Endothelial cell of umbilical vein (primary cell): Measurements from ENCODE around the gene MLIP. TPM values are rescaled to one million over a fixed set of nuclear protein-coding genes. Genes with fewer than 3 reads are reported as not detected.

Experiments used
- BruUV-seq: library from RNA; stranded (reverse); fragments of 400-500 nt; replicated peaks from 2 replicates; lab custom pipeline; 2021; lab: Mats Ljungman, UMichigan
- CTCF ChIA-PET: fragments of 300-600, 350-600 bp; sonication (Branson Sonifier 250); formaldehyde crosslinking; loops from one replicate; lab custom pipeline; 2021; ENCODE audit warnings: antibody characterized with exemption, inconsistent platforms; lab: Charles Lee
- POLR2A ChIA-PET: fragments of 300-600, 350-600 bp; sonication (Branson Sonifier 250); formaldehyde crosslinking; loops from one replicate; lab custom pipeline; 2021; ENCODE audit warnings: antibody characterized with exemption, inconsistent platforms; lab: Charles Lee
- DNase-seq: peaks from one replicate; pipeline ENCODE4 v3.0.0-alpha.2; 2011; ENCODE audit warnings: low read depth, low spot score
- FAIRE-seq: peaks from 2 replicates; lab custom pipeline; 2011; peaks lifted over from hg19 to GRCh38; lab: Jason Lieb, UNC
- H2AFZ ChIP-seq: 2 replicates; pipeline ENCODE4 v1.6.0; 2012; ENCODE audit warnings: low read depth, low read length, control low read depth, inconsistent platforms
- H3K27ac ChIP-seq: 2 replicates; pipeline ENCODE4 v1.5.1; 2011; ENCODE audit warnings: low read depth, mild to moderate bottlenecking, control low read depth, low read length, moderate library complexity; ENCODE audit not compliant: insufficient read depth
- H3K27me3 ChIP-seq, 2 experiments: 2 replicates each; pipeline versions ENCODE4 v1.6.0 to v1.6.1; 2011; ENCODE audit warnings: low read length in 2 of 2, mixed read lengths in 1 of 2; ENCODE audit not compliant: control insufficient read depth in 2 of 2, insufficient read depth in 2 of 2
- H3K36me3 ChIP-seq, 2 experiments: 2 replicates in 1 of 2; 3 replicates in 1 of 2; pipeline ENCODE4 v1.5.1; 2011; ENCODE audit warnings: low read length in 2 of 2, mild to moderate bottlenecking in 1 of 2, moderate library complexity in 1 of 2; ENCODE audit not compliant: control insufficient read depth in 2 of 2, insufficient read depth in 2 of 2; ENCODE audit errors: extremely low read depth in 1 of 2
- H3K4me1 ChIP-seq: 3 replicates; pipeline ENCODE4 v1.5.1; 2011; ENCODE audit warnings: mild to moderate bottlenecking, low read length; ENCODE audit not compliant: control insufficient read depth, insufficient read depth; ENCODE audit errors: extremely low read depth
- H3K4me2 ChIP-seq: 2 replicates; pipeline ENCODE4 v1.6.1; 2011; ENCODE audit warnings: low read length, control low read depth, mixed read lengths; ENCODE audit not compliant: insufficient read depth
- H3K4me3 ChIP-seq, 3 experiments: fragments of 200-600 bp in 1 of 3; sonication (generic), shearing (Covaris generic) in 1 of 3; replicated peaks in 1 of 3; 2 replicates each; pipeline ENCODE4 v1.5.1; 2011 to 2016; ENCODE audit warnings: control low read depth in 3 of 3, low read length in 3 of 3, mild to moderate bottlenecking in 2 of 3, inconsistent platforms in 1 of 3, low read depth in 1 of 3, moderate library complexity in 1 of 3; ENCODE audit not compliant: insufficient read depth in 1 of 3
- H3K79me2 ChIP-seq: 2 replicates; pipeline ENCODE4 v1.6.0; 2012; ENCODE audit warnings: low read length, inconsistent platforms; ENCODE audit not compliant: control insufficient read depth, insufficient read depth
- H3K9ac ChIP-seq: replicated peaks from 2 replicates; pipeline ENCODE3; 2011; ENCODE audit warnings: low read length, control low read depth; ENCODE audit not compliant: insufficient read depth; ENCODE audit errors: extremely low read depth
- H3K9me1 ChIP-seq: replicated peaks from 3 replicates; pipeline ENCODE4 v1.6.0; 2011; ENCODE audit warnings: mild to moderate bottlenecking, low read length; ENCODE audit not compliant: control insufficient read depth, insufficient read depth; ENCODE audit errors: extremely low read depth
- H3K9me3 ChIP-seq: replicated peaks from 2 replicates; pipeline ENCODE4 v1.5.1; 2012; ENCODE audit warnings: low read length, inconsistent platforms; ENCODE audit not compliant: control insufficient read depth, insufficient read depth
- H4K20me1 ChIP-seq: replicated peaks from 2 replicates; pipeline ENCODE3; 2011; ENCODE audit warnings: mild to moderate bottlenecking, low read length; ENCODE audit not compliant: control insufficient read depth, insufficient read depth; ENCODE audit errors: extremely low read depth
- CTCF ChIP-seq, 2 donors: IDR thresholded peaks; 1 replicate in 1 of 2; 2 replicates in 1 of 2; pipeline ENCODE4 v1.5.1; 2011; ENCODE audit warnings: low read length in 2 of 2, mild to moderate bottlenecking in 2 of 2, moderate library complexity in 2 of 2, control low read depth in 1 of 2, inconsistent platforms in 1 of 2, low read depth in 1 of 2; ENCODE audit not compliant: insufficient read depth in 1 of 2; ENCODE audit errors: extremely low read depth in 1 of 2
- EZH2 ChIP-seq: IDR thresholded peaks from 2 replicates; pipeline ENCODE4 v1.6.1; 2012; ENCODE audit warnings: borderline replicate concordance, low read depth, mild to moderate bottlenecking, moderate library complexity, low read length, inconsistent platforms; ENCODE audit not compliant: severe bottlenecking
- FOS ChIP-seq: IDR thresholded peaks from 2 replicates; pipeline ENCODE4 v1.6.1; 2011; ENCODE audit warnings: mild to moderate bottlenecking, low read length, moderate library complexity, borderline replicate concordance; ENCODE audit not compliant: insufficient read depth
- GATA2 ChIP-seq: IDR thresholded peaks from 2 replicates; pipeline ENCODE4 v1.7.0; 2011; ENCODE audit warnings: low read depth, mild to moderate bottlenecking, moderate library complexity, mixed read lengths, low read length; ENCODE audit not compliant: insufficient read length, insufficient read depth
- JUN ChIP-seq: IDR thresholded peaks from 2 replicates; pipeline ENCODE4 v1.6.1; 2011; ENCODE audit warnings: borderline replicate concordance, low read depth; ENCODE audit not compliant: insufficient read length, insufficient read depth
- MAX ChIP-seq: IDR thresholded peaks from 2 replicates; pipeline ENCODE4 v1.6.1; 2011; ENCODE audit not compliant: insufficient read depth, insufficient read length
- MYC ChIP-seq: IDR thresholded peaks from one replicate; pipeline ENCODE4 v1.6.1; 2011; ENCODE audit warnings: mild to moderate bottlenecking, low read depth, low read length
- POLR2A ChIP-seq: IDR thresholded peaks from 2 replicates; pipeline ENCODE4 v1.6.1; 2012; ENCODE audit warnings: low read depth, mild to moderate bottlenecking, control low read depth, low read length
- POLR2AphosphoS5 ChIP-seq: IDR thresholded peaks from 2 replicates; pipeline ENCODE4 v1.6.1; 2012; ENCODE audit warnings: low read depth, mild to moderate bottlenecking, control low read depth, low read length, moderate library complexity; ENCODE audit not compliant: insufficient read depth
- dilution Hi-C: fragments of 300-500 bp; cut with MboI; formaldehyde crosslinking; loops from one replicate; pipeline ENCODE4 v1.15.0; 2019; ENCODE audit warnings: low sequenced_read_pairs; ENCODE audit not compliant: extremely low pct_ligation_motif_present
- intact Hi-C: fragments of 100-400 bp; cut with micrococcal nuclease; formaldehyde crosslinking; loops from one replicate; pipeline ENCODE4 v1.10.0; 2022
- polyA plus RNA-seq, 4 experiments: library from polyadenylated mRNA; depleted of rRNA in 3 of 4; stranded (reverse) in 3 of 4; unstranded in 1 of 4; fragments of >200 nt; gene quantifications; 2 replicates each; pipeline versions ENCODE4 v1.2.1 to v1.2.3, GENCODE V29; 2011 to 2012; ENCODE audit warnings: missing spikeins in 1 of 4
- total RNA-seq: library from RNA; stranded (reverse); gene quantifications from 2 replicates; pipeline ENCODE4 v1.2.3, GENCODE V29; 2021

MLIP gene
- total and polyA plus RNA-seq, 2 donors (not counting 3 experiments of a cell fraction or from before 2014, with no cell fraction given) = 4.1 to 11.6 TPM

- no peaks in the 10 kb centered on the region for H3K36me3 ChIP-seq
- dilution Hi-C loops = no loop called here
- FAIRE-seq (no peak), DNase-seq (no peak)
- BruUV-seq = no TSS peak
- no peak overlapping the region for H3K4me2 ChIP-seq
- H4K20me1 ChIP-seq = no peaks in the 10 kb centered on the region
- H3K27me3 ChIP-seq = no peaks in the 10 kb centered on the region
- TF ChIP-seq CTCF (IDR thresholded peaks at IDR 0.05; ENCODE audit: extremely low read depth in 1 of 2, insufficient read depth in 1 of 2, low read depth in 1 of 2, low read length in 2 of 2) (no peak), MAX (no peak), POLR2A (no peak), GATA2 (no peak), JUN (no peak), POLR2AphosphoS5 (no peak), MYC (no peak), FOS (no peak), EZH2 (no peak)
- no peak overlapping the region for H2AFZ ChIP-seq
- H3K4me3 ChIP-seq = no peak overlapping the region
- intact Hi-C loops = no loop called here
- H3K27ac ChIP-seq = no peak overlapping the region
- no peaks in the 10 kb centered on the region for H3K9me1 ChIP-seq
- CTCF ChIA-PET = no interaction called here
- H3K4me1 ChIP-seq = no peaks in the 10 kb centered on the region
- H3K79me2 ChIP-seq = no peaks in the 10 kb centered on the region
- POLR2A ChIA-PET = no interaction called here
- no peak overlapping the region for H3K9ac ChIP-seq
- H3K9me3 ChIP-seq = no peaks in the 10 kb centered on the region
Measured at GRCh38 chr6:54095723-54096122, 15.5 kb upstream of the MLIP start.
